A673 (cell line): Measurements from ENCODE around the gene PRICKLE1.

Experiments used
- CTCF ChIP-seq: fragments of 300-800, 200-600 bp; sonication (generic); conservative IDR thresholded peaks from 2 replicates; pipeline ENCODE4 v1.5.1; 2017; ENCODE audit warnings: low read depth, mild to moderate bottlenecking, antibody characterized with exemption, low read length, moderate library complexity, mixed read lengths
- EZH2 ChIP-seq: fragments of 200-600 bp; sonication (generic); IDR thresholded peaks from 2 replicates; pipeline ENCODE4 v1.6.1; 2017; ENCODE audit warnings: borderline replicate concordance, low read depth, mild to moderate bottlenecking, mixed read lengths, antibody characterized with exemption, low read length; ENCODE audit not compliant: poor library complexity, severe bottlenecking

- TF ChIP-seq CTCF (no peak), EZH2 (no peak)
Observed at GRCh38 chr12:42498549-42499247, 90.8 kb downstream of the PRICKLE1 start.
